ENCODE data around the gene KCNJ10.

KCNJ10 gene

DNA sequence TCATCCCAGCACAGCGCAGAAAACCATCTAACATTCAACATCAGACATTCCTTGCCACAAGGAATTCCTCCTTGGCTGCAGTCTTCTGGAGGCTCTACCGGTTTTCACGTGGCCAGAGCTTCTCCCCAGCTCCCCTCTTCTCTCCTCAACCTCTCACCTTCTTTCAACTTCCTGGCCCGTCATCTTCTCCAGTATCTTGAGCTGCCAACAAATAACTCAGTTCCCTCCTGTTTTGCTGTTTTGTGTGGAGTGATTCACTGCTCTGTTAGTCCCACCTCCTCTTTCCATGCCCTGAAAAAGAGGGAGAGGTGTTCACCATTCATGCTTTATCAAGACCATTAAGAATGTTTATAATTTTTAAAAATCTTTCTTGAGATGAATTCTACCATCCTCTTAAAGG is 70.8 kb downstream of the KCNJ10 start:
- Histone ChIP-seq H3K79me2 (ENCODE audit: control insufficient read depth, low read length) (no peaks in the 10 kb centered on the region), H3F3A (ENCODE audit: control insufficient read depth, insufficient read depth) (no peaks in the 10 kb centered on the region), H3K36me3 (ENCODE audit: control insufficient read depth, low read length) (no peaks in the 10 kb centered on the region), H3K4me1 (ENCODE audit: control insufficient read depth, low read length) (no peaks in the 10 kb centered on the region), H3K9me3 (ENCODE audit: control insufficient read depth, insufficient read depth, low read length) (no peaks in the 10 kb centered on the region), H3K27ac (ENCODE audit: low read depth, low read length) (no peak overlapping the region), H3K4me2 (ENCODE audit: low read length) (no peak overlapping the region), H3K4me3 (ENCODE audit: low read length) (no peak overlapping the region), H4K20me1 (ENCODE audit: control insufficient read depth, insufficient read depth, low read depth, low read length) (no peaks in the 10 kb centered on the region), H3K9me2 (replicated peaks; ENCODE audit: control insufficient read depth, low read length) (no peaks in the 10 kb centered on the region), H3K27me3 (ENCODE audit: control insufficient read depth, low read length) (peaks cover 35% of the 10 kb centered on the region)
- no peak for TF ChIP-seq EZH2phosphoT487 (IDR thresholded peaks at IDR 0.05; ENCODE audit: borderline replicate concordance, low read length)
- TF ChIP-seq, protein P1, sequence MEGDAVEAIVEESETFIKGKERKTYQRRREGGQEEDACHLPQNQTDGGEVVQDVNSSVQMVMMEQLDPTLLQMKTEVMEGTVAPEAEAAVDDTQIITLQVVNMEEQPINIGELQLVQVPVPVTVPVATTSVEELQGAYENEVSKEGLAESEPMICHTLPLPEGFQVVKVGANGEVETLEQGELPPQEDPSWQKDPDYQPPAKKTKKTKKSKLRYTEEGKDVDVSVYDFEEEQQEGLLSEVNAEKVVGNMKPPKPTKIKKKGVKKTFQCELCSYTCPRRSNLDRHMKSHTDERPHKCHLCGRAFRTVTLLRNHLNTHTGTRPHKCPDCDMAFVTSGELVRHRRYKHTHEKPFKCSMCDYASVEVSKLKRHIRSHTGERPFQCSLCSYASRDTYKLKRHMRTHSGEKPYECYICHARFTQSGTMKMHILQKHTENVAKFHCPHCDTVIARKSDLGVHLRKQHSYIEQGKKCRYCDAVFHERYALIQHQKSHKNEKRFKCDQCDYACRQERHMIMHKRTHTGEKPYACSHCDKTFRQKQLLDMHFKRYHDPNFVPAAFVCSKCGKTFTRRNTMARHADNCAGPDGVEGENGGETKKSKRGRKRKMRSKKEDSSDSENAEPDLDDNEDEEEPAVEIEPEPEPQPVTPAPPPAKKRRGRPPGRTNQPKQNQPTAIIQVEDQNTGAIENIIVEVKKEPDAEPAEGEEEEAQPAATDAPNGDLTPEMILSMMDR (IDR thresholded peaks at IDR 0.05; ENCODE audit: low read depth, low read length, poor library complexity, severe bottlenecking): no peak

DNA sequence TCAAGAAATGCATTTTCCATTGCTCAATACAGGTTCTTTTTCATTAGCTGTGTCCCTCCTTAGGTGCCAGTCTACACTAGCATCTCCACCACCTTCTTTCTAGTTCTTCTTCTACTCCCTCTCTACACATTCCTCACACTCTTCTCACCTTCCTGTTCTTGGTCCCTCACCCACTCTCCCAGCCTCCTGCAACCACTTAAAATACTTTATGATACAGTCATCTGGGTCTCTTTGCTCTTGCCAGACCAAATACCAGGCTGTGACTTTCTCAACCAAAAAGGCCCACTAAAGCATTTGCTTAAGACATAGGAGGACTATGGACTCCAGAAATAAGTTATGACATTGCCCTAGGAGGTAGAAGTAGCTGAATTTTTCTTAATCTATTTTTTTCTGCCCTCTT is 73.3 kb downstream of the KCNJ10 start:
- Histone ChIP-seq H3K4me3 (ENCODE audit: low read length) (no peak overlapping the region), H3K9me3 (ENCODE audit: control insufficient read depth, insufficient read depth, low read length) (no peaks in the 10 kb centered on the region), H3K36me3 (ENCODE audit: control insufficient read depth, low read length) (no peaks in the 10 kb centered on the region), H3K79me2 (ENCODE audit: control insufficient read depth, low read length) (no peaks in the 10 kb centered on the region), H3K27ac (ENCODE audit: low read depth, low read length) (no peak overlapping the region), H3K4me2 (ENCODE audit: low read length) (no peak overlapping the region), H3K27me3 (ENCODE audit: control insufficient read depth, low read length) (peaks cover 37% of the 10 kb centered on the region), H3F3A (ENCODE audit: control insufficient read depth, insufficient read depth) (no peaks in the 10 kb centered on the region), H3K4me1 (ENCODE audit: control insufficient read depth, low read length) (no peaks in the 10 kb centered on the region), H4K20me1 (ENCODE audit: control insufficient read depth, insufficient read depth, low read depth, low read length) (no peaks in the 10 kb centered on the region), H3K9me2 (replicated peaks; ENCODE audit: control insufficient read depth, low read length) (no peaks in the 10 kb centered on the region)
- no peak for TF ChIP-seq EZH2phosphoT487 (IDR thresholded peaks at IDR 0.05; ENCODE audit: borderline replicate concordance, low read length)
- TF ChIP-seq, protein P1 (IDR thresholded peaks at IDR 0.05; ENCODE audit: low read depth, low read length, poor library complexity, severe bottlenecking): no peak

DNA sequence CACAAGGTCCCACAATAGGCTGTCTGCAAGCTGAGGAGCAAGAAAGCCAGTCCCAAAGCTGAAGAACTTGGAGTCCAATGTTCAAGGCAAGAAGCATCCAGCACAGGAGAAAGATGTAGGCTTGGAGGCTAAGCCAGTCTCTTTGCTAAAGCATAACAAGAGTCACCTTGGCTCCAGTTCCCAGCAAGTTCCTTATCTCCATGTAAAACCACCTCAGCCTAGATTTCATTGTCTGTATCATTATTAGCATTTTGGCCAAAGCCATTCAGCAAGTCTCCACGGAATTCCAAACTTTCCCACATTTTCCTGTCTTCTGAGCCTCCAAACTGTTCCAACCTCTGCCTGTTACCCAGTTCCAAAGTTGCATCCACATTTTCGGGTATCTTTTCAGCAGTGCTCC is 75.1 kb downstream of the KCNJ10 start:
- H3K27ac ChIP-seq (ENCODE audit: low read depth, low read length): no peak overlapping the region
- no peaks in the 10 kb centered on the region for H3K36me3 ChIP-seq (ENCODE audit: control insufficient read depth, low read length)
- no peak overlapping the region for H3K4me2 ChIP-seq (ENCODE audit: low read length)
- H4K20me1 ChIP-seq (ENCODE audit: control insufficient read depth, insufficient read depth, low read depth, low read length): no peaks in the 10 kb centered on the region
- no peaks in the 10 kb centered on the region for H3K79me2 ChIP-seq (ENCODE audit: control insufficient read depth, low read length)
- H3K4me3 ChIP-seq (ENCODE audit: low read length): no peak overlapping the region
- no peaks in the 10 kb centered on the region for H3F3A ChIP-seq (ENCODE audit: control insufficient read depth, insufficient read depth)
- no peaks in the 10 kb centered on the region for H3K9me3 ChIP-seq (ENCODE audit: control insufficient read depth, insufficient read depth, low read length)
- no peak for TF ChIP-seq EZH2phosphoT487 (IDR thresholded peaks at IDR 0.05; ENCODE audit: borderline replicate concordance, low read length)
- TF ChIP-seq, protein P1 (IDR thresholded peaks at IDR 0.05; ENCODE audit: low read depth, low read length, poor library complexity, severe bottlenecking): no peak
- H3K4me1 ChIP-seq (ENCODE audit: control insufficient read depth, low read length): peaks cover 4% of the 10 kb centered on the region
- H3K9me2 ChIP-seq (replicated peaks; ENCODE audit: control insufficient read depth, low read length): no peaks in the 10 kb centered on the region
- H3K27me3 ChIP-seq (ENCODE audit: control insufficient read depth, low read length): peaks cover 27% of the 10 kb centered on the region

DNA sequence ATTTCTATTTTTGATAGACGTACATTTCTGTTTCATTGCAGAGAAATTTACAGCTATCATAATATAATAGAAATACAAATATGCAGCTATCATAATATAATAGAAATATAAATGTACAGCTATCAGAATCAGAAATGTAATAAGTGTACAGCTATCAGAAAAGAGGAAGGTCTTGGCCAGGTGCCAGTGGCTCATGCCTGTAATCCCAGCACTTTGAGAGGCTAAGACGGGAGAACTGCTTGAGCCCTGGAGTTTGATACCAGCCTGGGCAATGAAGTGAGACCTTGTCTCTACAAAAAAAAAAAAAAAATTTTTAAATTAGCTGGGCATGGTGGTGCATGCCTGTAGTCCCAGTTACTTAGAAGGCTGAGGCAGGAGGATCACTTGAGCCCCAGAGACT is 76.0 kb downstream of the KCNJ10 start:
- Histone ChIP-seq H3K36me3 (ENCODE audit: control insufficient read depth, low read length) (no peaks in the 10 kb centered on the region), H3F3A (ENCODE audit: control insufficient read depth, insufficient read depth) (no peaks in the 10 kb centered on the region), H3K4me1 (ENCODE audit: control insufficient read depth, low read length) (peaks cover 4% of the 10 kb centered on the region), H3K79me2 (ENCODE audit: control insufficient read depth, low read length) (no peaks in the 10 kb centered on the region), H4K20me1 (ENCODE audit: control insufficient read depth, insufficient read depth, low read depth, low read length) (no peaks in the 10 kb centered on the region), H3K4me3 (ENCODE audit: low read length) (no peak overlapping the region), H3K27me3 (ENCODE audit: control insufficient read depth, low read length) (peaks cover 25% of the 10 kb centered on the region), H3K9me3 (ENCODE audit: control insufficient read depth, insufficient read depth, low read length) (no peaks in the 10 kb centered on the region), H3K4me2 (ENCODE audit: low read length) (no peak overlapping the region), H3K9me2 (replicated peaks; ENCODE audit: control insufficient read depth, low read length) (no peaks in the 10 kb centered on the region), H3K27ac (ENCODE audit: low read depth, low read length) (no peak overlapping the region)
- TF ChIP-seq, protein P1 (IDR thresholded peaks at IDR 0.05; ENCODE audit: low read depth, low read length, poor library complexity, severe bottlenecking): no peak
- TF ChIP-seq EZH2phosphoT487 (IDR thresholded peaks at IDR 0.05; ENCODE audit: borderline replicate concordance, low read length): no peak
